ENCODE results near the gene FOXC1. TPM values are rescaled to one million over a fixed set of nuclear protein-coding genes. Genes with fewer than 3 reads are reported as not detected.

FOXC1 gene
- total RNA-seq, 1 experiment from 2014 or later: 40.7 TPM

- TF ChIP-seq, protein P1, sequence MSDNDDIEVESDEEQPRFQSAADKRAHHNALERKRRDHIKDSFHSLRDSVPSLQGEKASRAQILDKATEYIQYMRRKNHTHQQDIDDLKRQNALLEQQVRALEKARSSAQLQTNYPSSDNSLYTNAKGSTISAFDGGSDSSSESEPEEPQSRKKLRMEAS (IDR thresholded peaks at IDR 0.05): no peak
These were observed 28.4 kb upstream of the FOXC1 start (continued) for GRCh38 chr6:1581120-1581991.

DNA sequence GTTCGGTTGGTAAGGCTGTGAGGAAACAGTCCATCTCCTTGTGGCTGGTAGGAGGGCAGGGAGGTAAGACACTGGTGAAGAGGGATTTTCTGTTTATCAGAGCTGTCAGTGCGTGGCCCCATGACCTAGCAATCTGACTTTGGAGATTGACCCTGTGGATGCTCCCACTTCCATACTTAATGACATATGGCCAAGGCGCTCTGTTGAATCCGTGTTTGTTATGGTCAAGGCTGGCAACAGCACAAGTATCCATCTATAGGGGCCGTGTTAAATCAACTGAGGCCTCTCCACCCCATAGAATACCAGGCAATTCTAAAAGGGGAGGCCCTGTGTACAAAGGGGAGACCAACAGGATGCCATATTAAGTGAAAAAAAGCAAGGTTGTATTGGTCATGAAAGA is 25.6 kb upstream of the FOXC1 start:
- TF ChIP-seq SRF (IDR thresholded peaks at IDR 0.05; ENCODE audit: low read depth) (no peak), ZFX (IDR thresholded peaks at IDR 0.05) (no peak), POLR2AphosphoS5 (IDR thresholded peaks at IDR 0.05; ENCODE audit: low read depth, low read length) (no peak), YY1 (IDR thresholded peaks at IDR 0.05; ENCODE audit: extremely low read depth, insufficient replicate concordance, low read depth, low read length) (no peak), EGR1 (IDR thresholded peaks at IDR 0.05; ENCODE audit: low read depth) (no peak), SP1 (IDR thresholded peaks at IDR 0.05; ENCODE audit: low read depth) (no peak), JUND (IDR thresholded peaks at IDR 0.05) (no peak), CBX3 (IDR thresholded peaks at IDR 0.05; ENCODE audit: low read depth) (no peak), EZH2phosphoT487 (IDR thresholded peaks at IDR 0.05; ENCODE audit: borderline replicate concordance) (no peak), EZH2 (IDR thresholded peaks at IDR 0.05) (no peak), ELF1 (IDR thresholded peaks at IDR 0.05; ENCODE audit: borderline replicate concordance, low read depth) (no peak), FOSL1 (IDR thresholded peaks at IDR 0.05; ENCODE audit: low read depth) (no peak), POLR2A (IDR thresholded peaks at IDR 0.05; ENCODE audit: borderline replicate concordance, extremely low read depth, insufficient read depth, insufficient read length) (no peak), TCF7L2 (IDR thresholded peaks at IDR 0.05; ENCODE audit: borderline replicate concordance, extremely low read depth, insufficient read depth, insufficient read length) (no peak), RAD21 (IDR thresholded peaks at IDR 0.05; ENCODE audit: low read depth) (no peak)
- TF ChIP-seq, protein P2, sequence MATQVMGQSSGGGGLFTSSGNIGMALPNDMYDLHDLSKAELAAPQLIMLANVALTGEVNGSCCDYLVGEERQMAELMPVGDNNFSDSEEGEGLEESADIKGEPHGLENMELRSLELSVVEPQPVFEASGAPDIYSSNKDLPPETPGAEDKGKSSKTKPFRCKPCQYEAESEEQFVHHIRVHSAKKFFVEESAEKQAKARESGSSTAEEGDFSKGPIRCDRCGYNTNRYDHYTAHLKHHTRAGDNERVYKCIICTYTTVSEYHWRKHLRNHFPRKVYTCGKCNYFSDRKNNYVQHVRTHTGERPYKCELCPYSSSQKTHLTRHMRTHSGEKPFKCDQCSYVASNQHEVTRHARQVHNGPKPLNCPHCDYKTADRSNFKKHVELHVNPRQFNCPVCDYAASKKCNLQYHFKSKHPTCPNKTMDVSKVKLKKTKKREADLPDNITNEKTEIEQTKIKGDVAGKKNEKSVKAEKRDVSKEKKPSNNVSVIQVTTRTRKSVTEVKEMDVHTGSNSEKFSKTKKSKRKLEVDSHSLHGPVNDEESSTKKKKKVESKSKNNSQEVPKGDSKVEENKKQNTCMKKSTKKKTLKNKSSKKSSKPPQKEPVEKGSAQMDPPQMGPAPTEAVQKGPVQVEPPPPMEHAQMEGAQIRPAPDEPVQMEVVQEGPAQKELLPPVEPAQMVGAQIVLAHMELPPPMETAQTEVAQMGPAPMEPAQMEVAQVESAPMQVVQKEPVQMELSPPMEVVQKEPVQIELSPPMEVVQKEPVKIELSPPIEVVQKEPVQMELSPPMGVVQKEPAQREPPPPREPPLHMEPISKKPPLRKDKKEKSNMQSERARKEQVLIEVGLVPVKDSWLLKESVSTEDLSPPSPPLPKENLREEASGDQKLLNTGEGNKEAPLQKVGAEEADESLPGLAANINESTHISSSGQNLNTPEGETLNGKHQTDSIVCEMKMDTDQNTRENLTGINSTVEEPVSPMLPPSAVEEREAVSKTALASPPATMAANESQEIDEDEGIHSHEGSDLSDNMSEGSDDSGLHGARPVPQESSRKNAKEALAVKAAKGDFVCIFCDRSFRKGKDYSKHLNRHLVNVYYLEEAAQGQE (IDR thresholded peaks at IDR 0.05; ENCODE audit: low read depth): no peak
- TF ChIP-seq, protein P3, sequence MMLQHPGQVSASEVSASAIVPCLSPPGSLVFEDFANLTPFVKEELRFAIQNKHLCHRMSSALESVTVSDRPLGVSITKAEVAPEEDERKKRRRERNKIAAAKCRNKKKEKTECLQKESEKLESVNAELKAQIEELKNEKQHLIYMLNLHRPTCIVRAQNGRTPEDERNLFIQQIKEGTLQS (IDR thresholded peaks at IDR 0.05): no peak
- TF ChIP-seq, protein P1 (IDR thresholded peaks at IDR 0.05): no peak
- TF ChIP-seq, protein P4, sequence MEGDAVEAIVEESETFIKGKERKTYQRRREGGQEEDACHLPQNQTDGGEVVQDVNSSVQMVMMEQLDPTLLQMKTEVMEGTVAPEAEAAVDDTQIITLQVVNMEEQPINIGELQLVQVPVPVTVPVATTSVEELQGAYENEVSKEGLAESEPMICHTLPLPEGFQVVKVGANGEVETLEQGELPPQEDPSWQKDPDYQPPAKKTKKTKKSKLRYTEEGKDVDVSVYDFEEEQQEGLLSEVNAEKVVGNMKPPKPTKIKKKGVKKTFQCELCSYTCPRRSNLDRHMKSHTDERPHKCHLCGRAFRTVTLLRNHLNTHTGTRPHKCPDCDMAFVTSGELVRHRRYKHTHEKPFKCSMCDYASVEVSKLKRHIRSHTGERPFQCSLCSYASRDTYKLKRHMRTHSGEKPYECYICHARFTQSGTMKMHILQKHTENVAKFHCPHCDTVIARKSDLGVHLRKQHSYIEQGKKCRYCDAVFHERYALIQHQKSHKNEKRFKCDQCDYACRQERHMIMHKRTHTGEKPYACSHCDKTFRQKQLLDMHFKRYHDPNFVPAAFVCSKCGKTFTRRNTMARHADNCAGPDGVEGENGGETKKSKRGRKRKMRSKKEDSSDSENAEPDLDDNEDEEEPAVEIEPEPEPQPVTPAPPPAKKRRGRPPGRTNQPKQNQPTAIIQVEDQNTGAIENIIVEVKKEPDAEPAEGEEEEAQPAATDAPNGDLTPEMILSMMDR (IDR thresholded peaks at IDR 0.05 in 2 of 3, conservative IDR thresholded peaks at IDR 0.05 in 1 of 3; ENCODE audit: borderline replicate concordance in 1 of 3, insufficient read depth in 1 of 3, low read depth in 2 of 3, low read length in 2 of 3): no peak
- H3K4me1 ChIP-seq (ENCODE audit: control insufficient read depth in 1 of 2, insufficient read depth in 2 of 2, low read length in 2 of 2): no peaks in the 10 kb centered on the region
- no peaks in the 10 kb centered on the region for H4K20me1 ChIP-seq (ENCODE audit: insufficient read depth)
- no peak overlapping the region for H3K4me2 ChIP-seq (ENCODE audit: low read length)
- H3K79me2 ChIP-seq (ENCODE audit: insufficient read depth, low read length): no peaks in the 10 kb centered on the region
- ChIA-PET CTCF (no interaction called here), RAD21 (ENCODE audit: low non-redundant PET in 1 of 2, low total read pairs in 2 of 2, uncharacterized antibody in 2 of 2, unreplicated experiment in 2 of 2) (no interaction called here), POLR2A (no interaction called here)
- no peak for ATAC-seq
- no TSS peak for BruUV-seq (replicated peaks)
- no peak overlapping the region for H3K27ac ChIP-seq (ENCODE audit: low read depth, low read length)
- H3K9me3 ChIP-seq (ENCODE audit: control insufficient read depth in 1 of 2, insufficient read depth in 1 of 2, low read depth in 1 of 2, low read length in 2 of 2): no peaks in the 10 kb centered on the region
- H3K36me3 ChIP-seq (ENCODE audit: control insufficient read depth in 1 of 2, insufficient read depth in 2 of 2, low read length in 2 of 2): no peaks in the 10 kb centered on the region
- intact Hi-C loops (cut with micrococcal nuclease): no loop called here
- DNase-seq (ENCODE audit: low read depth, low spot score): no peak
- no peaks in the 10 kb centered on the region for H3K9me2 ChIP-seq (ENCODE audit: insufficient read depth)
- no peak overlapping the region for H3K4me3 ChIP-seq (replicated peaks in 1 of 2; ENCODE audit: low read depth in 1 of 2, low read length in 2 of 2)
- no peak overlapping the region for H3K9ac ChIP-seq (ENCODE audit: low read length)
- no peaks in the 10 kb centered on the region for H3K27me3 ChIP-seq (ENCODE audit: insufficient read depth, low read length)
- no peak overlapping the region for H2AFZ ChIP-seq (ENCODE audit: low read depth, low read length, poor library complexity, severe bottlenecking)

All from HCT116 (cell line).